Activated CD4-positive, CD25-positive, alpha-beta regulatory T cell treated with anti-CD3 and anti-CD28 coated beads, Interleukin-2, amount 50 U/mL, for 16 hours (primary cell): ENCODE measurements around the gene SLC16A6.
"Not testable (repeated sequence)": the region's sequence is repeated elsewhere in the genome, so short reads cannot be mapped to it uniquely, and the experiment has no call there.

Source experiments
- DNase-seq: peaks from one replicate; pipeline ENCODE4 v3.0.0-alpha.2; 2020; ENCODE audit warnings: low read depth, low spot score

SLC16A6 gene

DNA sequence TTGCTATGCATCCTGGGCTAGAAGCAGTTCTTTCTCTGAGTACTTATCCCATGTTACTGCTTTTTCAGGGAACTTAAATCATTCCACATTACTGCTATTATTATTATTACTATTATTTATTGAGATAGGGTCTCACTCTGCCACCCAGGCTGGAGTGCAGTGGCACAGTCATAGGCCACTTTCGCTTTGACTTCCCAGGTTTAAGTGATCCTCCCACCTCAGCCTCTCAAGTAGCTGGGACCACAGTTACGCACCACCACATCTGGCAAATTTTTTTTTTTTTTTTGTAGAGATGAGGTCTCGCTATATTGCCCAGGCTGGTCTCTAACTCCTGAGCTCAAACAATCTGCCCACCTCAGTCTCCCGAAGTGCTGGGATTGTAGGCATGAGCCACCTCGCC lies 71.5 kb downstream of the SLC16A6 start:
- DNase-seq: not testable (repeated sequence)
